CD8-positive, alpha-beta memory T cell (primary cell): ENCODE measurements around the gene SORCS2. TPM values are rescaled to one million over a fixed set of nuclear protein-coding genes. Genes with fewer than 3 reads are reported as not detected.

Experiments used
- CTCF ChIA-PET: fragments of 350-600 bp; sonication (Branson Sonifier 250); formaldehyde crosslinking; loops from one replicate; lab custom pipeline; 2021; ENCODE audit warnings: antibody characterized with exemption; lab: Charles Lee
- POLR2A ChIA-PET: fragments of 350-600 bp; sonication (Branson Sonifier 250); formaldehyde crosslinking; loops from one replicate; lab custom pipeline; 2021; ENCODE audit warnings: antibody characterized with exemption; lab: Charles Lee
- DNase-seq, 5 donors: peaks; one replicate each; pipeline versions ENCODE4 v3.0.0 to v3.0.0-alpha.2; 2020 to 2022; ENCODE audit warnings: mixed read lengths in 1 of 5
- H3K27ac ChIP-seq: one replicate; pipeline ENCODE4 v1.7.0; 2013; ENCODE audit warnings: low read depth, mild to moderate bottlenecking, low read length, moderate library complexity
- H3K27me3 ChIP-seq: 2 replicates; pipeline ENCODE4 v1.7.0; 2013; ENCODE audit warnings: low read length, mild to moderate bottlenecking; ENCODE audit not compliant: insufficient read depth, poor library complexity, severe bottlenecking
- H3K36me3 ChIP-seq: 2 replicates; pipeline ENCODE4 v1.7.0; 2013; ENCODE audit warnings: mild to moderate bottlenecking, low read length, moderate library complexity; ENCODE audit not compliant: insufficient read depth
- H3K4me1 ChIP-seq: 2 replicates; pipeline ENCODE4 v1.7.0; 2013; ENCODE audit warnings: mild to moderate bottlenecking, low read length, moderate library complexity; ENCODE audit not compliant: insufficient read depth
- H3K4me3 ChIP-seq: 2 replicates; pipeline ENCODE4 v1.7.0; 2013; ENCODE audit warnings: mild to moderate bottlenecking, low read length
- H3K9me3 ChIP-seq: 2 replicates; pipeline ENCODE4 v1.7.0; 2013; ENCODE audit warnings: mild to moderate bottlenecking, low read length
- H3K27ac Mint-ChIP-seq, 8 donors: one replicate each; pipeline ENCODE4 v1.8.0; 2020 to 2021; ENCODE audit warnings: mixed read lengths in 8 of 8, mild to moderate bottlenecking in 6 of 8, inconsistent platforms in 3 of 8, moderate library complexity in 3 of 8
- H3K27me3 Mint-ChIP-seq, 2 donors: one replicate each; pipeline ENCODE4 v1.8.0; 2020 to 2021; ENCODE audit warnings: mixed read lengths in 2 of 2, mild to moderate bottlenecking in 1 of 2, moderate library complexity in 1 of 2
- H3K36me3 Mint-ChIP-seq, 3 donors: one replicate each; pipeline ENCODE4 v1.8.0; 2020 to 2021; ENCODE audit warnings: mixed read lengths in 3 of 3, inconsistent platforms in 1 of 3, mild to moderate bottlenecking in 1 of 3
- H3K4me1 Mint-ChIP-seq, 3 donors: one replicate each; pipeline ENCODE4 v1.8.0; 2020 to 2021; ENCODE audit warnings: mixed read lengths in 3 of 3, inconsistent platforms in 1 of 3, mild to moderate bottlenecking in 1 of 3
- H3K4me3 Mint-ChIP-seq, 7 donors: one replicate each; pipeline ENCODE4 v1.8.0; 2020 to 2021; ENCODE audit warnings: mixed read lengths in 7 of 7, mild to moderate bottlenecking in 6 of 7, moderate library complexity in 4 of 7, inconsistent platforms in 2 of 7
- H3K9me3 Mint-ChIP-seq, 5 donors: one replicate each; pipeline ENCODE4 v1.8.0; 2020 to 2022; ENCODE audit warnings: mixed read lengths in 5 of 5, mild to moderate bottlenecking in 3 of 5, moderate library complexity in 2 of 5, inconsistent platforms in 1 of 5
- polyA plus RNA-seq: library from polyadenylated mRNA; unstranded; fragments of 300-500 nt; fragmentation: Illumina TruSeq; gene quantifications from one replicate; pipeline ENCODE4 v1.2.3, GENCODE V29; 2021
- total RNA-seq, 2 experiments: library from RNA; stranded (reverse); gene quantifications; one replicate each; pipeline ENCODE4 v1.2.3, GENCODE V29; 2021

Gene SORCS2
- total and polyA plus RNA-seq, 3 experiments from 2014 or later = not detected

DNA sequence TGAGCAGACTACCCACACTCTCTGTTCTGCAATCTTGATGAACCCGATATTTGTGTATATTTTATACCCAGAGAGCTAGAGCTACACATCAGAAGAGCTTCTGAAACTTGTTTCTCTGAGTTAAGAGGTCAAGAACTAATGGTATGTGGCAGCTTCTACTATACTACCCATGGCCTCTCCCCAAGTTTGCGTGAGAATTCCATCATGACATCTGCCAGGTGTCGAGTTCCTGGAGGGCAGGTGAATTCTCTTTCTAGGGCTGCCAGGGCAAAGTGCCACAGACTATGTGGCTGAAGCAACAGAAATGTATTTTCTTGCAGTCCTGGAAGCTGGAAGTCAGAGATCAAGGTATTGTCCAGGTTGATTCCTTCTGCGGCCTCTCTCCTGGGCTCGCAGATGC is 4.4 kb downstream of the SORCS2 start:
- H3K27ac Mint-ChIP-seq = no peak overlapping the region
- ChIA-PET CTCF (no interaction called here), POLR2A (no interaction called here)
- no peak overlapping the region for H3K4me3 Mint-ChIP-seq
- Histone ChIP-seq H3K4me1 (no peaks in the 10 kb centered on the region), H3K9me3 (no peaks in the 10 kb centered on the region), H3K4me3 (no peak overlapping the region), H3K36me3 (no peaks in the 10 kb centered on the region), H3K27ac (no peak overlapping the region), H3K27me3 (peaks cover 11% of the 10 kb centered on the region)
- DNase-seq = no peak
- H3K27me3 Mint-ChIP-seq = peaks cover 35 to 45% of the 10 kb centered on the region in 2 donors
- no peaks in the 10 kb centered on the region for H3K36me3 Mint-ChIP-seq
- H3K9me3 Mint-ChIP-seq = no peaks in the 10 kb centered on the region
- H3K4me1 Mint-ChIP-seq = peaks cover 0 to 11% (median 1%) of the 10 kb centered on the region in 3 donors

DNA sequence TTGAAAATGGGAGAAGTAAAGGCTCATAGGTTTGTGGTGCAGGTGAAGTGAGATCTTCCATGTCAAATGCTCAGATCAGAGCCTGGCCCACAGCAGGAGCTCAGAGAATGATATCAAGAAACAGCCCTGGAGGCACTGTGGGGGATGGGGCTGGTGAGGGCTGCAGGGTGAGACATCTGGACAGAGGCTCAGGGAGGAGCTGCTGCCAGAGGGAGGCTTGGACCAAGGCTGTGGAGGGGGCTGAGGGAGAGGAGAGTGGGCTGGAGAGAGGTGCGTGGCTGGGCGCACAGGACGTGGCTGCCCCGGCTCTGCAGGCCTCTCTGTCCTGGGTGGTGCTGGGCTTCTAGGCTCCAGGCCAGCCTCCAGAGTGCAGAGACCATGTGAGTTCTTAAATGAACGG is 5.6 kb downstream of the SORCS2 start:
- Histone ChIP-seq H3K27ac (no peak overlapping the region), H3K4me1 (no peaks in the 10 kb centered on the region), H3K4me3 (no peak overlapping the region), H3K27me3 (peaks cover 11% of the 10 kb centered on the region), H3K36me3 (no peaks in the 10 kb centered on the region), H3K9me3 (no peaks in the 10 kb centered on the region)
- H3K4me3 Mint-ChIP-seq = no peak overlapping the region
- ChIA-PET POLR2A (no interaction called here), CTCF (no interaction called here)
- no peaks in the 10 kb centered on the region for H3K36me3 Mint-ChIP-seq
- H3K27ac Mint-ChIP-seq = no peak overlapping the region
- H3K9me3 Mint-ChIP-seq = no peaks in the 10 kb centered on the region
- H3K27me3 Mint-ChIP-seq = peaks cover 33 to 51% of the 10 kb centered on the region in 2 donors
- H3K4me1 Mint-ChIP-seq = peaks cover 0 to 8% (median 1%) of the 10 kb centered on the region in 3 donors
- no peak for DNase-seq

DNA sequence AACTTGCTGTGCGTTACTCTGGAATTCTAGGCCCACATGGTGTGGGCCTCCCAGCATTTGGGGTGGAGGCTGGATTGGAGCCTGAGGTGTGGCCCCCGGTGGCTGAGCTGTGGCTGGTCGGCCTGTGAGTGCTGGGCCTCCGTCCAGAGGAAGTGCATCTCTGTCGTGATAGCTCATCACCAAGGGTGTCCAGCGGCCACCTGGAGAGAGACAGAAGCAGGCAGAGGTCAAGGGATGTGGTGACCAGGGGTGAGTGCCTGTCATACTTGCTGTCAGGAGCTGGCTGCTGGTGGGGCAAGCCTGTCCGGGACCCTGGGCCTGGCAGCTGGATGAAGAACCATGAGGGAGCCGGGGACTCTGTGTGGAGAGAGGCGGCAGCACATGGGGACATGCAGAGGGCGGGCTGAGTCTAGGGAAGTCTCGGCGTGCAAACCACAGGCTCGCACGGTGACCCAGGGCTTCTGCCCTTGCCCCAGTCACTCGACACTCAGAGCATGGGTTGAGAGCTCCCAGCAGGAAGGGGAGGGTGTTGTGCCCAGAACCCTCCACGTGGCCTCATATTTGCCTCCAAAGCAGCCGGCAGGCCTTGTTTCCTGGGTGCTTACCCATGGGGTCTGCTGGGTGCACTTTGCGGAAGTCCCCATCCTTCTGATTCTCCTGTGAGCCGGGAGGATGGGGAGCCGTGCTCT is 6.2 kb downstream of the SORCS2 start:
- ChIA-PET POLR2A (no interaction called here), CTCF (no interaction called here)
- Mint-ChIP-seq H3K36me3 (no peaks in the 10 kb centered on the region), H3K9me3 (no peaks in the 10 kb centered on the region), H3K27ac (no peak overlapping the region), H3K4me3 (no peak overlapping the region), H3K4me1 (peaks cover 0 to 3% (median 0%) of the 10 kb centered on the region in 3 donors), H3K27me3 (peaks cover 33 to 50% of the 10 kb centered on the region in 2 donors)
- H3K27ac ChIP-seq = no peak overlapping the region
- peaks cover 6% of the 10 kb centered on the region for H3K27me3 ChIP-seq
- no peaks in the 10 kb centered on the region for H3K4me1 ChIP-seq
- no peak for DNase-seq
- no peak overlapping the region for H3K4me3 ChIP-seq
- H3K36me3 ChIP-seq = no peaks in the 10 kb centered on the region
- no peaks in the 10 kb centered on the region for H3K9me3 ChIP-seq

DNA sequence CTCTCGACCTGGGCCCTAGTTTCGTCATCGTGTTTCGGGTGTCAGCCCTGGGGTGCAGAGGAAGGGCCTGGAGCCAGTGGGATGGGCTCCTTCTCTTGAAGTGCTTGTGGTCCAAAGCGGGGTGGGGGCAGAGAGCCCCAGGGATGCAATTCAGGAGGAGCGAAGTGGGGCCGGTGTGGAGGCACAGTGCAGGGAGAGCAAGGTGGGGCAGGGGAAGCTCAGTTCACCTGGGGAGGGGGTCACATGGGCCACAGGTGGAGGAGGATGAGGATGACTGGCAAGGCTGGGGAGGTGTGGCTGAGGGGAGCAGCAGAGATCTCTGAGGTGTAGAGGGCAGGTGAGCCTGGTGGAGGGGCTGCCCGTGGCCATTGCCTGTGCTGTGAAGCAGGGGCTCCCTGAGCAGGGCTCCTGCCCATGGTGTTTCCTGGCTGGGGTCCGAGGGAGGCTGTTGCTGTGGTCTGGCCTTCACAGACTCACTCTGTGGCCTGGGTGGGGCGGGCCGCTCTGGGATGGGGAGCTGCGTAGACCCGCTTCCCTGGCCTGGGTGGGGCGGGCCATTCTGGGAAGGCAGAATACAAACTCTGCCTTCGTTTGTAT is 6.9 kb downstream of the SORCS2 start:
- CTCF ChIA-PET = no interaction called here
- peaks cover under 1% of the 10 kb centered on the region for H3K27me3 ChIP-seq
- H3K4me1 Mint-ChIP-seq = no peaks in the 10 kb centered on the region
- H3K36me3 Mint-ChIP-seq = no peaks in the 10 kb centered on the region
- peaks cover 36 to 44% of the 10 kb centered on the region in 2 donors for H3K27me3 Mint-ChIP-seq
- H3K9me3 Mint-ChIP-seq = no peaks in the 10 kb centered on the region
- no peak overlapping the region for H3K4me3 ChIP-seq
- DNase-seq = no peak
- H3K27ac ChIP-seq = no peak overlapping the region
- H3K27ac Mint-ChIP-seq = no peak overlapping the region
- no peaks in the 10 kb centered on the region for H3K4me1 ChIP-seq
- H3K4me3 Mint-ChIP-seq = no peak overlapping the region
- no peaks in the 10 kb centered on the region for H3K36me3 ChIP-seq
- POLR2A ChIA-PET = no interaction called here
- H3K9me3 ChIP-seq = no peaks in the 10 kb centered on the region

DNA sequence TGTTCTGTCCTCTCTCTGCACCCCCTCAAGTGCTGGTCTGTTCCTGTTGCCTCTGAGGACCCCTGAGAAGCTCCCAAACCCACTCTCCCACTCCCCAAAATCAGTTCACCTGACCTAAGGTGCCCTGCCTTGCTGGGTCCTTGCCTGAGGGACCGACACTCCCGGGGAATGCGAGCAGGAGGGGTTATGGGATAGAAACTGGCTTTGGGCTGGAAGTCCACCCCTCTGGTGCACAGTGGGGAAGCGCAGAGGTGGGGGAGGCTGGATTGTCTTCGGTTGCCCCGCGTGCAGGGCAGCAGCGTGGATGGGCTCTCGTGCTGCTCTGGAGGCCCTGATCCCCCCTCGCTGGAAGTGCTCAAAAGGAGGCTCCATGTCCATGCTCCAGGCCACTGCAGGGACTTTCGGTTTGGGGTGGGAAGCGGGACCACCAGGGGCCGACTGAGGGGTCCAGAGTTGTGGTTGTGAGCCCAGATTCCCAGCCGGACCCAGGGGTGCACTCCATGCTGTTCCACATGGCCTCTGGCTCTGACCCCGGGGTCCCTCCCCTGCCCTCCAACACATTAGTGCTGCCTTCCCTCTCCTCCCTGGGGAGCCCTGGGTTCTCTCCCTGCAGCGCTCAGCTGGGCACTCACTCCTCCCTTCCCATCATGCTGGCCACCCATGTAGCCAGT is 7.6 kb downstream of the SORCS2 start:
- no peak overlapping the region for H3K27ac Mint-ChIP-seq
- no peaks in the 10 kb centered on the region for H3K9me3 Mint-ChIP-seq
- H3K27ac ChIP-seq = no peak overlapping the region
- H3K4me1 ChIP-seq = no peaks in the 10 kb centered on the region
- H3K4me3 Mint-ChIP-seq = no peak overlapping the region
- no peaks in the 10 kb centered on the region for H3K27me3 ChIP-seq
- H3K27me3 Mint-ChIP-seq = peaks cover 34 to 38% of the 10 kb centered on the region in 2 donors
- H3K4me3 ChIP-seq = no peak overlapping the region
- H3K9me3 ChIP-seq = no peaks in the 10 kb centered on the region
- no peak for DNase-seq
- ChIA-PET POLR2A (no interaction called here), CTCF (no interaction called here)
- H3K36me3 ChIP-seq = no peaks in the 10 kb centered on the region
- H3K4me1 Mint-ChIP-seq = no peaks in the 10 kb centered on the region
- no peaks in the 10 kb centered on the region for H3K36me3 Mint-ChIP-seq

DNA sequence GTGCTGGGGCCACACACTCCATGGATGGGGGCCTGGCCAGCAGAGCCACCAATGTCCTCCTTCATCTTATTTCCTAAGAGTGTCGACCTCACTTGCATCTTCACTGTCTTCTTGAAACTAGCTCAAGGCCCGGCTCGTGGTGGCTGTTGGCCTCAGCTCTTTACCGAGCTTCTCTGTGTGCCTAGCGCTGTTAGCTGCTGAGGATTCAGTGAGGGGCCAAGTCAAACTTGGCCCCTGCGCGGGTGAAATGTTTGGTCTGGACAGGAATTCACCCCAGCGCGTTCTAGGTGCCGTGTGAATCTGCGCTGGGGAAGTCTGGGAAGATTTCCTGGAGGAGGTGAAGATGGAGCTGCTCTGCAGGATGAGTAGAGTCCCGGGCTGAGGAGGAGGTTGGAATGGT is 8.5 kb downstream of the SORCS2 start:
- Mint-ChIP-seq H3K27me3 (peaks cover 30 to 35% of the 10 kb centered on the region in 2 donors), H3K36me3 (no peaks in the 10 kb centered on the region), H3K27ac (no peak overlapping the region), H3K9me3 (no peaks in the 10 kb centered on the region), H3K4me3 (no peak overlapping the region), H3K4me1 (no peaks in the 10 kb centered on the region)
- H3K36me3 ChIP-seq = no peaks in the 10 kb centered on the region
- no peaks in the 10 kb centered on the region for H3K9me3 ChIP-seq
- ChIA-PET CTCF (no interaction called here), POLR2A (no interaction called here)
- no peak for DNase-seq
- no peaks in the 10 kb centered on the region for H3K27me3 ChIP-seq
- no peak overlapping the region for H3K4me3 ChIP-seq
- no peaks in the 10 kb centered on the region for H3K4me1 ChIP-seq
- H3K27ac ChIP-seq = no peak overlapping the region

DNA sequence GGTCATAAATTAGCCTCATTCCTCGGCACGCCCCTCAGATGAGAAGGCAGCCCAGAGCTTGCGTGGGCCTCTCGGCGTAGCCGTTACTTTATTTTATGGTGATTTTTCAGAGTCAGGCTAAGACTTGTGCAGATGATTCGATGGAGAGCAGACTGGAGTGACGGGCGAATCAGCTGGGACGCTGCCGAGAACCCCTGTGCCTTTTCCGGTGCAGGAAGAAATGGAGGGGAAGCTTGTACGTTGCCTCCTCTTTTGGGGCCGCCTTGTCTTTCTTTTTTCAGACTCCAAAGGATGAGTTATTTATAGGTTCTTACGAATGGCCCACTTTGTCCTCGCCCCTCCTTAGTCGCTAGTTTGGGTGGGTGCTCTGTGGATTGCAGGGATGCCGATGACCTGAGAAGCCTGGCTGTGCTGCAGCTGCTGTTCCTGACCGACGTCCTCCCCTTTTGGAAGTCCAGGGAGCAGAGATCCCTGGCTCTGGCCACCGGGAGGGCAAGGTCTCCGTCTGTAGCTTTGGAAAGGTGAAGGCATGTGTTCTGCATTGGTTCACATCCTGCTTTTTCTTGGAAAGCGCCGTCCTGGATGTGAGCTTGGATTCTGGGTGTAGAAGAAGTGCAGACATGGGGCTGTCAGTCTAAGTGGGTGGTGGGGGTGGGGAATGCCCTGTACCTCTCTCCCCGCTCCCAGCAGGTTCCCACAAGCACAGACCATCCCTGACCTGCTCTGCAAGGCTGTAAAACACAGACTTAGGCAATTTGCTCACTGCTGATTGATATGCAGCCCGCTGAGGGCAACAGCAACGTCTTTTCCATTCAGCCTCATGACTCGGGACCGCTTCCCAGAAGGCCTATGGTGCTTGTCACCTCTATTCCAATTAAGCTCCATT is 9.3 kb downstream of the SORCS2 start:
- Histone ChIP-seq H3K36me3 (no peaks in the 10 kb centered on the region), H3K4me3 (no peak overlapping the region), H3K4me1 (no peaks in the 10 kb centered on the region), H3K9me3 (no peaks in the 10 kb centered on the region), H3K27me3 (no peaks in the 10 kb centered on the region), H3K27ac (no peak overlapping the region)
- Mint-ChIP-seq H3K9me3 (no peaks in the 10 kb centered on the region), H3K4me1 (no peaks in the 10 kb centered on the region), H3K4me3 (no peak overlapping the region), H3K36me3 (no peaks in the 10 kb centered on the region), H3K27me3 (peaks cover 26 to 29% of the 10 kb centered on the region in 2 donors), H3K27ac (no peak overlapping the region)
- ChIA-PET POLR2A (no interaction called here), CTCF (no interaction called here)
- DNase-seq = no peak

DNA sequence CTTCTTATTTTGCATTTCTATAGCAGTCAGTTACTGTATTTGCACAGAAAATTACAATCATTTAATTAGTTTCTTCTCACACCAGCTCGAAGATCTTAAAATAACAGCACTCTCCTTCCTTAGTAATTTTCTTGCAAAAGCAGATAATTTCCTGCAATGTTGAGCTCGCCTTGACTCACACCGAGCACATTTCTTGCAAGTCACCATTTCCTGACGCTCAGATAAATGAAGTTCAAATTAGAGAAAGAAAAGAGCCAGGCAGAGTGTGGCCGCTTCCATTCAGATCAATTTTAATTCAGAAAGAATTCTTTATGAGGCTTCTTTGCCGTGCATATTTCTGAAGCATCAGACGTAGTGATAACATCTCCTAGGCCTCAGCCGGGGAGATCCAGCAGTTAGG is 10.1 kb downstream of the SORCS2 start:
- no peak for DNase-seq

More for the DNA sequence above, 10.1 kb downstream of the SORCS2 start:
- Mint-ChIP-seq H3K27me3 (peaks cover 18 to 25% of the 10 kb centered on the region in 2 donors), H3K9me3 (no peaks in the 10 kb centered on the region), H3K27ac (no peak overlapping the region), H3K4me3 (no peak overlapping the region), H3K4me1 (no peaks in the 10 kb centered on the region), H3K36me3 (no peaks in the 10 kb centered on the region)
- CTCF ChIA-PET = no interaction called here
- Histone ChIP-seq H3K4me3 (no peak overlapping the region), H3K4me1 (no peaks in the 10 kb centered on the region), H3K27me3 (no peaks in the 10 kb centered on the region), H3K27ac (no peak overlapping the region), H3K36me3 (no peaks in the 10 kb centered on the region), H3K9me3 (no peaks in the 10 kb centered on the region)
- POLR2A ChIA-PET = no interaction called here
